ENCODE data around the gene SUZ12.
"Not testable (repeated sequence)": the region's sequence is repeated elsewhere in the genome, so short reads cannot be mapped to it uniquely, and the experiment has no call there.

GRCh38 chr17:32022554-32022953 is 85.7 kb downstream of the SUZ12 start:
- TF ChIP-seq CEBPB (IDR thresholded peaks at IDR 0.05); SMC3 (IDR thresholded peaks at IDR 0.05); EP300 (IDR thresholded peaks at IDR 0.05); REST (IDR thresholded peaks at IDR 0.05); KDM1A (IDR thresholded peaks at IDR 0.05; ENCODE audit: low read depth); NFE2L2 (conservative IDR thresholded peaks at IDR 0.05; ENCODE audit: low read length); CTCF (IDR thresholded peaks at IDR 0.05); RNF2 (IDR thresholded peaks at IDR 0.05; ENCODE audit: borderline replicate concordance, low read depth); CHD2 (IDR thresholded peaks at IDR 0.05; ENCODE audit: low read length, partially characterized antibody): not testable (repeated sequence)

Data from A549 (cell line).